DLD1 (cell line): ENCODE measurements around the gene MRFAP1.

Experiments
- in situ Hi-C: cut with HindIII; loops from 2 replicates; pipeline ENCODE4 v1.10.0; 2017; ENCODE audit warnings: low sequenced_read_pairs

MRFAP1 gene

GRCh38 chr4:6662591-6662990 is 22.1 kb downstream of the MRFAP1 start:
- in situ Hi-C loops = loop anchor here (10.0 kb wide), 1 partner anchor 58 kb away; no protein-coding TSS in a partner anchor

DNA sequence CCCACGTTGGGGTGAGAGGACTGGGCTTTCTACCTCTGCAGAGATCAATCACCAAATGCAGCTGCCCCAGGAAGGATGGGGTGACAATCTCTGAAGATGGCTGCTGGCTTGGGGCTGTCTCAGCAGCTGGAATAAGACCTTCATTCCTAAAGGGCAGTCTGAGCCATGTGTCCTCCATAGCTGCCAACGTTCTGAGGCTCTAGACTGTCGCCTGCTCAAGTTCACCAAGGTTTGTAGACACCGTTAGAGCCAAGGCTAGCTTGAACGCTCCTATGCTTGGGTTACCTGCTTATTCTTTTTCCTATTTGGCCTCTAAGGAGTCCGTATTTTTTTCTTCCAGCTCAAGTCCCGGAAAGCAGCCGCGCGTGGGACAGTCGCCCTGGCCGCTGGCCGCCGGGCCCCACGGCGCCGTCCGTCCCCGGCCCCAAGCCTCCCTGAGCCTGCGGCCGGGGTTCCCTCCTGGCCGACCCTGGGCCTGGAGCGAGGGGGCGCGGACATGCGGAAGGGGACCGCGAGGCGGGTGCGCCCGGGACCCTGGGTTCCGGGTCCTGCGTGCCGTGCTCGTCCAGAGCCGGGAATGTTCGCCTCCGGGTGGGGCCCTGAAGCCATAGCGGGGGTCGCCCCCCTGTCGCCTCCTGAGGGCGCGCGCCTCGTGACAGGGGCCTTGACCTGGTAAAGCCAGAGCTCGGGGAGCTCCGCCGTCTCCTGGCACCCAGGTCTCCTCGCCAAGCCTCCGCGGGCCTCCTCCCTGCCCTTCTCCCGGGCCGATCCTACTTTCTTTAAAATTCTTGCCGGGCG is 23.3 kb downstream of the MRFAP1 start:
- in situ Hi-C loops = loop anchor here (10.0 kb wide), 1 partner anchor 59 kb away; no protein-coding TSS in a partner anchor

DNA sequence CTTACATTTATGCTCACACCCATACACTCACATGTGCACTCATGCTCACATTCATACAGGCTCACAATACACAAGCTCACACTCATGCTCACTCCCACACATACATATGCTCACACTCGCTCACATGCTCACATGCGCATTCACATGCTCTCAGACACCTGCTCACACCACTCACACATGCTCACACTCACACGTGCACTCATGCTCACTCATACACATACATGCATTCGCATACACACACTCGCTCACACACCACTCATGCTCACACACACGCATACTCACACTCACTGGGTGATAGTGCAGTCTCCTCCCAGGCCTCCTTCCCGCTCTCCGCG is 24.8 kb downstream of the MRFAP1 start:
- in situ Hi-C loops = loop anchor here (10.0 kb wide), 1 partner anchor 60 kb away; no protein-coding TSS in a partner anchor

DNA sequence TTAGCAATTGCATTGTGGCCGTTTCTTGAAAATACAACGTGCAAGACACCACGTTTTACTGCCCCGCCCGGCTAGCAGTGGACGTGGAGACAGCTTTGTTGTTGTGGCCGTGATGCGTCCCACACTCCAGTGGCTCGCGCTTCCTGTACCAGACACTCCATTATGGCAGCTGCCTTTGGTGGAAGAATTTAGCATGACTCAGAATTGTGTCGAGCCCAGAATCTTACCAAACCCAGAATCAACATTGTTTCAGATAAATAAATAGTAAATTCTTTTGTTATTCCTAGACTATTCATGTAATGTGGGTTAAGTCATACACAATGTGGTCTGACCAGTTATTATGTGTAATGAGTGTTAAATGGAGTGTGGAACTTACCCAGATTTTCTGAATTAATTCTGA is 27.9 kb downstream of the MRFAP1 start:
- in situ Hi-C loops = loop anchor here (10.0 kb wide), 1 partner anchor 64 kb away; no protein-coding TSS in a partner anchor

DNA sequence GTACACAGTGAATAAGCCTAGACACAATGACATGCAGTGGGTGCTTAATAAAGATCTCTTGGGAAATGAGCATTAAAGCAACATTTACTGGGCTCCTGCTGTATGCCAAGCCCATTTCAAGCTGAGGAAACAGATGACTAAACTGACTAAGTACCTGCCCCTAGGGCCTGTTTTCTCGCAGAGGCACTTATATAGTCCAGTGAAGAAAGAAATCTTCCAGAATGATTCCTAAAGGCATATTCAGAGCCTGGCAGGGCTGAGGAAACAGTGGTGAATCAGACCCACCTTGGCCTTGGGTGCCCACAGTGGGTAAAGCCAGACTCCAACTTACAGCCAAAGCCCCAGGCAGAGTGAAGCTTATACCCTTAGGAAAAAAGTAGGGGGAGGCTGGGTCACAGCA is 31.2 kb downstream of the MRFAP1 start:
- in situ Hi-C loops = loop anchor here (10.0 kb wide), 1 partner anchor 93 kb away; no protein-coding TSS in a partner anchor

DNA sequence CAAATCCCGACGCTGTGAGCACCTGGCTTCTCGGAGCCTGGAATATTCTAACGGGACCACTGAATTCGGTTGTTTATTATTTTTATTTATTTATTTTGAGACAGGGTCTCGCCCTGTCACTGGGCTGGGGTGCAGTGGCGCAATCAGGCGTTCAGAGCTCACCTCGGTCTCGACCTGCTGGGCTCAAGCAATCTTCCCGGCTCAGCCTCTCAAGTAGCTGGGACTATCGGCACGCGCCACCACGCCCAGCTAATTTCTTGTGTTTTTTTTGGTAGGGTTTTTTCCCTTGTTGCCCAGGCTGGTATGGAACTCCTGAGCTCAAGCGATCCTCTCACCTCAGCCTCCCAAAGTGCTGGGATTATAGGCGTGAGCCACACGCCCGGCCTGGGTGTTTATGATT is 31.6 kb downstream of the MRFAP1 start:
- in situ Hi-C loops = loop anchor here (10.0 kb wide), 1 partner anchor 93 kb away; no protein-coding TSS in a partner anchor

GRCh38 chr4:6672541-6673190 is 32.2 kb downstream of the MRFAP1 start:
- in situ Hi-C loops = loop anchor here (10.0 kb wide), 1 partner anchor 92 kb away; no protein-coding TSS in a partner anchor

DNA sequence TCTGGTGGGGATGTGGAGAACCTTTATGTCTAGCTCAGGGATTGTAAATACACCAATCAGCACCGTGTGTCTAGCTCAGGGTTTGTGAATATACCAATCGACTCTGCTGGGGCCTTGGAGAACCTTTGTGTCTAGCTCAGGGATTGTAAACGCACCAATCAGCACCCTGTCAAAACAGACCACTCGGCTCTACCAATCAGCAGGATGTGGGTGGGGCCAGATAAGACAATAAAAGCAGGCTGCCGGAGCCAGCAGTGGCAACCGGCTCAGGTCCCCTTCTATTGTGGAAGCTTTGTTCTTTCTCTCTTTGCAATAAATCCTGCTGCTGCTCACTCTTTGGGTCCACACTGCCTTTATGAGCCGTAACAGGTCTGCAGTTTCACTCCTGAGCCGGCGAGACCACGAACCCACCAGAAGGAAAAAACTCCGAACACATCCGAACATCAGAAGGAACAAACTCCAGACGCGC is 32.7 kb downstream of the MRFAP1 start:
- in situ Hi-C loops = loop anchor here (10.0 kb wide), 1 partner anchor 92 kb away; no protein-coding TSS in a partner anchor

GRCh38 chr4:6673660-6674499 is 33.4 kb downstream of the MRFAP1 start:
- in situ Hi-C loops = loop anchor here (10.0 kb wide), 1 partner anchor 91 kb away; no protein-coding TSS in a partner anchor

DNA sequence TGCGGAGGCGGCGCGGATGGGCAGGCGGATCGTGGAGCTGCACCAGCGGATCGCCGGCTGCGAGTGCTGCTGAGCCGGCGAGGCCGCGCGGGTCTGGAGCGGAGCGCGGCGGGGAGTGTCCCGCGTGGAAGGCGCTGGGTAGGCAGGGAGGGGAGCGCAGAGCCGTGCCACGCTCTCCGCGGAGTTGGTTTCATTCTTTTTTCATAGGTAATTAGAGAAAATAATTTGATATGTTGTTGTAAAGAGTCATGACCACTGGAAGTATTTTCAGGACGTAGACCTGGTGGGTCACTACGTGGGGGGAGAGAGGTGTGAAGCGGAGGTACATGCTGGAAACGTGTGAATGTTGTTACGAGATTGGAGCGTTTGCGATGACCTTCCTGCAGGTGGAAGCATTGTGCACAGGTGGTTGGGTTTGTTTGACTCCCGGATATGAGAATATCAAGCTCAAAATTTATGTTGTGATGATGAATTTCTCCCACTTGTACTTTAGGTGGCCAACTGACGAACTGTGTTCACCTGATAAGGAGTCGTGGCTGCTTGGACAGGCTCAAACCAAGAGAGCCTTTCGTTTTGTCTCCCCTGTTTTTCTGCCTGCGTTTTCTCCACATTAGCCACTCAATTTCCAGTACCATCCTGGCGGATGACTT is 34.1 kb downstream of the MRFAP1 start:
- in situ Hi-C loops = loop anchor here (10.0 kb wide), 1 partner anchor 90 kb away; no protein-coding TSS in a partner anchor

DNA sequence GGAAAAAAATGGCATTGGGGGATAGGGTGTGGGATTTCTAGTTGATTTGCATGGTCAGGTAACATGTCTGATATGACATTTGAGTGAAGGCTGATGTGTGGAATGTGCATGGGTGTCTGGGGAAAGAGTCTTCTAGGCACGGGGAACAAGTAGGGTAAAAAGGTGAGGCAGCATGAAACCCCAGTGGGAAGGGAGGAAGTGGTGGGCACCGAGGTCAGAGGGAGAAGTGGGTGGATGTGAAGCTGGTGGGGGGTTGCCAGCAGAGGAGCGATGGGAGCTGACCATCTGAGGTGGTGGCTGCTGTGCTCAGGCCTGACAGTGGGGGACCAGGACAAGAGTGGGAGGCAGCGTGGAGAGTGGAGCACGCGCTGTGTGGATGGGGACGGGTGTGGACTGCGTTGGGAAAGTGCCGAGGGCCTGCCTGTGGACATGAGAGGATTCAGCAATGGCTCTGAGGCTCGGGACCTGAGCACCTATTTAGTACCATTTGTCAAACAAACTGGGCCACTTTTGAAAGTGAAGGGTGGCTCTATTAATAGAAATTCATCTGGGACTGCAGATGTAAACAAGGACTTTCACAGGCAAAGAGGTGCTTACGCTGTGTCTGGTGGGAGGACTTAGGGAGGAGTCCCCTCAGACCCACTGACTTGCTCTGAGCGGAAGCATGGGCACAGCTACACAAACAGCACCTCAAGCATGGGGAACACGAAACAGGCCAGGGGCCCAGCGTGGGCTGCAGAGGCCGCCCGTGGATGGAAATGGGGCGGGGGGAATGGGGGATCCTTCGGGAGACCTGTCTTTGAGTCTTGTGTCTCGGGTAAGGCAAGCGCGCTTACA is 36.5 kb downstream of the MRFAP1 start:
- in situ Hi-C loops = loop anchor here (10.0 kb wide), 1 partner anchor 88 kb away; no protein-coding TSS in a partner anchor

DNA sequence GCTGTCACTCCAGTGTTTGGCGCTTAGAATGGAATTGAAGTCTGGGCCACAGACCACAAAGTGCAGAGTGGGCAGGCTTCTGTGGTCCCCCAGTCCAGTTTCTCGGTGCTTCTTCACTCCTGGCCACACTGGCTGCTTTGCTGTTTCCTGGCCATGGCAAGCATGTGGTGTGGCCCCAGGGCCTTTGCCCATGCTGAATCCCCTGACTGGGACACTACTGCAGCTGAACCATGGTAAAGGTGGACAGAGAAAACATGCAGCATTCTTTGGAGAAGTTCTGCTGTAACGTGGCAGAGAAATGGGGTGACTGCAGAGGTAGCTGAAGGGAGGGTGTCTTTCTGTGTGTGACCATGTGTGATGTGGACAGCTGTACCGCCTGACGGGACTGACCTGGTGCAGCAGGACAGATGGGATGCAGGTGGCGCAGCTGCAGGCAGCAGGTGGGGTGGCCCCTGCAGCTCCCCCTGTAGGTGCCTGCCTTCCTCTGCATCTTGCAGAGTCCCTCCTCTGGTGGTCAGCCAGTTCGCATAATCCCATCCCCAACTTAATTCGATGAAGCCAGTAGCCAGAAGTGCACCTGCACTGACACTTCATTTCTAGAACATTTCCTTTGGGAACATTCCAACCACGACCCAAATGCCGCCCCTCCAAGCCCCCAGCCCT is 40.0 kb downstream of the MRFAP1 start:
- in situ Hi-C loops = no loop called here

DNA sequence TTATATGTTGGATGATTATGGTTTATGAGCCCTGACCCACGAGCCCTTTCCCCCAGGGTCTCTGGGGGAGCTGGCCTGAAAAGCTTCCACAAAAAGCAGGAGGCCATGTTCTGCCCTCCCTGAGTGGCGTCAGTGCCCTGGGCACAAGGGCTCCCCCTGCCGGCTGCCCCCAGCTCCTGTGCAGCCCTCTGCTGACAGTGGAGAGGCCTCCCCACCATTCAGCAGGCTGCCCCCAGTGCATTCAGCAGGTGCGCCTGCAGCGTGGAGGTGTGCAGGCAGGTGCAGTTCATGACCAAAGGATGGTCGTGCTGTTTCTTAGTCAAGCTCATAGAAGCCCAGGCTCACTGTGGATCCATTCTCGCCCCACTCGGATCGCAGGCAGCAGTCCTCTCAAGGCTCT is 40.7 kb downstream of the MRFAP1 start:
- in situ Hi-C loops = no loop called here

- in situ Hi-C loops = no loop called here
These were observed 42.5 kb downstream of the MRFAP1 start for GRCh38 chr4:6682862-6683590.

- in situ Hi-C loops = no loop called here
These were observed 44.2 kb downstream of the MRFAP1 start for GRCh38 chr4:6684656-6685055.

DNA sequence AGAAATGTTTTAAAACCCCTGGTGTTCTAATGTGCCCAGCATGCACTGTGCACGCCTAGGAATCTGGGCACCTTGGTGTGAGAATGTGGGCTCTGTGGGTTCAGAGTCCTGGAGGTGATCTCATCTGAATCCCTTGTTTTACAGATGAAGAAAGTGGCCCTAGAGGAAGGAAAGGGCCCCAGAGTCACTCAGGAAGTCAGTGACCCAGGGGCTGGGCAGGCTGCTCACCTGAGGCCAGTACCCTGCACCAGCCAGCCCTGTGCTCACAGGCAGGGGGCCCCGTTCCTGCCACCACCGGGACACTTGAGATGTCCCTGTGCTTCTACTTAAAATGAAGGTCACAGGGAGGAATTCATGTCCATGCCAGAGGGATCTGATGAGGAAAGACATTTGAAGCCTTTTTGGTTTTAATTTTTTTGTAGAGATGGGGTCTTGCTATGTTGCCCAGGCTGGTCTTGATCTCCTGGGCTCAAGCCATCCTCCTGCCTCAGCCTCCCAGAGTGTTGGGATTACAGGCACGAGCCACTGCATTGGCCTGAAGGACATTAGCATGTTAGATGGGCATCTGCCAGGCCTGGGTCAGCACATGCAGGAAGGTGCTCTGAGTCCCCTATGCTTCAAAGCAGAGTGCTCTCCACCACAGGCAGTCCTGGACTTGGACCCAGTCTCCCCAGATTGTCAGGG is 45.8 kb downstream of the MRFAP1 start:
- in situ Hi-C loops = no loop called here
